Stimulated activated CD4-positive, alpha-beta T cell treated with anti-CD3 and anti-CD28 coated beads, Interleukin-4, amount 100 ng/mL, for 48 hours (primary cell): ENCODE data around the gene SSR4.

Source experiments
- DNase-seq, 2 donors: peaks; one replicate each; pipeline ENCODE4 v3.0.0-alpha.2; 2020; ENCODE audit warnings: low read depth in 2 of 2

Gene SSR4

DNA sequence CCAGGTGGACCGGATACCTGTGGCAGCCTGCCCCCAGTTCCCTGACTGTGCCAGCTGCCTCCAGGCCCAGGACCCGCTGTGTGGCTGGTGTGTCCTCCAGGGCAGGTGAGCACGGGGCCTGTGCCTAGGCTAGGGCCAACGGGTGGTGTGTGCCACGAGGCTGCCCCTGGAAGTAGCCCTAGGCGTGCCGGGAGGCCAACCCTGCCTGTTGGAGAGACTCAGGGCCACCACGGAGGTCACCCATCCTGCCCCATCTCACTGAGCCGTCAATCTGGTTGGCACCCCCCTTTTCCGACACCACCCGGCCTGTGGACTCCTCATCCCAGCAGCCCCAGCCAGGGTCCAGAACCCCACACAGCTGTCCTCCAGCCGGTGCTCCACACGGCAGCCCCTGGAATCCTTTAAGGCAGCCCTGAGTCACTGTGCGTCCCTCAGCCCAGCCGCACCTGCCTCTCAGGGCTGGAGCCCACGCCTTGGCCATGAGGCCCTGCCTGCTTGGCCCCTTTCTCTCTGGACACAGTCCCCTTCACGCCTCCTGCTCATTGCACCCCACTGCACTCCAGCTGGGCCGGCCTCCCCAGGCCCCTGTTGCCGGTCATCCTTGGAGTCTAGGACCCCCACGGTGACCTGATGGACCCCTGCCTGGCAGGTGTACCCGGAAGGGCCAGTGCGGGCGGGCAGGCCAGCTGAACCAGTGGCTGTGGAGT lies 25.2 kb upstream of the SSR4 start:
- DNase-seq: no peak

DNA sequence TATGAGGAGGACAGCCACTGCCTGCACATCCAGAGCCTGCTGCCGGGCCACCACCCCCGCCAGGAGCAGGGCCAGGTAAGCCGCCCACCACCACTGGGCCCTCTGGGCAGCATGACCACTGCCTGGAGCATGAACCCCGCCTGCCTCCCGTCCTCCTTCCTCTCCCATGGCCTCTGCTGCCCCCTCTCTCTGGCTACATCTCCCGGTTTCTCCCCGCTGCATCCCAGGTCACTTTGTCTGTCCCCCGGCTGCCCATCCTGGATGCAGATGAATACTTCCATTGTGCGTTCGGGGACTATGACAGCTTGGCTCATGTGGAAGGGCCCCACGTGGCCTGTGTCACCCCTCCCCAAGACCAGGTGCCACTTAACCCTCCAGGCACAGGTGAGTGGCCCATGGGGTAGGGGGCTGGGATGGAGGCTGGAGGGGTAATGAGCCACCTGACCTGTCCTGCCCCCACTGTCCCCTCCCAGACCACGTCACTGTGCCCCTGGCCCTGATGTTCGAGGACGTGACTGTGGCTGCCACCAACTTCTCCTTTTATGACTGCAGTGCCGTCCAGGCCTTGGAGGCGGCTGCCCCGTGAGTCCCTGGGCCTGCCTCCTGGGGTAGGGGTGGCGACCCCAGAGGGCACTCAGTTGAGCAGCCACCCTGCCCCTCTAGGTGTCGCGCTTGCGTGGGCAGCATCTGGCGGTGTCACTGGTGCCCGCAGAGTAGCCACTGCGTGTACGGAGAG lies 24.4 kb upstream of the SSR4 start:
- no peak for DNase-seq

DNA sequence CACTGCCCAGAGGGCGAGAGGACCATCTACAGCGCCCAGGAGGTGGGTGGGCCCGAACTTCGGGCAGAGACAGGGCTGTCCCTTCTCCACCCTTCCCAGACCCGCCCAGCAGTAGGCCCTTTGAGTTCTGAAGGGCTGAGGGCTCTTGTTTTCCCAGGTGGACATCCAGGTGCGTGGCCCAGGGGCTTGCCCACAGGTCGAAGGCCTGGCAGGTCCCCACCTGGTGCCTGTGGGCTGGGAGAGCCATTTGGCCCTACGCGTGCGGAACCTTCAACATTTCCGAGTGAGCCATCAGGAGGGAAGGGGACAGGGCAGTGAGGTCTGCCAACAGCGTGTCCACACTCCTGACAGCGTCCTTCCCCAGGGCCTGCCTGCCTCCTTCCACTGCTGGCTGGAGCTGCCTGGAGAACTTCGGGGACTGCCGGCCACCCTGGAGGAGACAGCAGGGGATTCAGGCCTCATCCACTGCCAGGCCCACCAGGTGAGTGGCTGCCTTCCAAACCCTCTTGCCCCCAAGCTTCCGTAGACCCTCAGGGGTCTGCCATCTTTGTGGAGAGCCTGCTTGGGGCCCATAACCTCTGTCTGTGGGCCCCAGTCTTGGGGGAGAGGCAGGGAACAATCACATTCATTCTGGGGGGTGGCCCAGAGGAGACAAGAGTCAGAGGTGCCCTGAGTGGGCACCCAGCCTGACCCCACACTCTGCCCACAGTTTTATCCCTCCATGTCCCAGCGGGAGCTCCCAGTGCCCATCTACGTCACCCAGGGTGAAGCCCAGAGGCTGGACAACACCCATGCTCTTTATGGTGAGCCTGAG lies 23.7 kb upstream of the SSR4 start:
- no peak for DNase-seq

DNA sequence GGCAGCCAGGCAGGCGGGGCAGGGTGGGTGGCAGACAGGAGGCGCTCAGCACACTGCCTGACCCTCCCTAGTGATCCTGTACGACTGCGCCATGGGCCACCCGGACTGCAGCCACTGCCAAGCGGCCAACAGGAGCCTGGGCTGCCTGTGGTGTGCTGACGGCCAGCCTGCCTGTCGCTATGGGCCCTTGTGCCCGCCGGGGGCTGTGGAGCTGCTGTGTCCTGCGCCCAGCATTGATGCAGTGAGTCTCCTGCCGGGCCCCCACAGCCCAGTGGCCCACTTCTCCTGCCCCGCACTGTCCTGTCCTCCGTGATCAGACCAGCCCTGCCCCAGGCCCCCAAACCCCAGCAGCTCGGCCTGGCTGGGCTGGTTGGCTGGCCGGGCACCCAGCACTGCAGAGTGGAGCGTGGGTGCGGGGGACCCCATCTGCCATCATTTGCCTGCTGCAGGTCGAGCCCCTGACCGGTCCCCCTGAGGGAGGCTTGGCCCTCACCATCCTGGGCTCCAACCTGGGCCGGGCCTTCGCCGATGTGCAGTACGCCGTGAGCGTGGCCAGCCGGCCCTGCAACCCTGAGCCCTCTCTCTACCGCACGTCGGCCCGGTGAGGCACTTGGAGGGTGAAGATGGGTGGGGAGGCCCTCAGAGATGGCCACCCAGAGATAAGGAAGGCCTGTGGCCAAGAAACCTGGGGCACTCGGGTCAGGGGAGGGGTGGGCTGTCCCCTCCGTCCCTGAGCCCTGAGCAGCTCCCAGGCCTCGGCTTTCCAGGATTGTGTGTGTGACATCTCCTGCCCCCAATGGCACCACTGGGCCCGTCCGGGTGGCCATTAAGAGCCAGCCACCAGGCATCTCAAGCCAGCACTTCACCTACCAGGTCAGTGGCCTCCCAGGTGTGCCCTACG lies 22.8 kb upstream of the SSR4 start:
- DNase-seq: no peak

DNA sequence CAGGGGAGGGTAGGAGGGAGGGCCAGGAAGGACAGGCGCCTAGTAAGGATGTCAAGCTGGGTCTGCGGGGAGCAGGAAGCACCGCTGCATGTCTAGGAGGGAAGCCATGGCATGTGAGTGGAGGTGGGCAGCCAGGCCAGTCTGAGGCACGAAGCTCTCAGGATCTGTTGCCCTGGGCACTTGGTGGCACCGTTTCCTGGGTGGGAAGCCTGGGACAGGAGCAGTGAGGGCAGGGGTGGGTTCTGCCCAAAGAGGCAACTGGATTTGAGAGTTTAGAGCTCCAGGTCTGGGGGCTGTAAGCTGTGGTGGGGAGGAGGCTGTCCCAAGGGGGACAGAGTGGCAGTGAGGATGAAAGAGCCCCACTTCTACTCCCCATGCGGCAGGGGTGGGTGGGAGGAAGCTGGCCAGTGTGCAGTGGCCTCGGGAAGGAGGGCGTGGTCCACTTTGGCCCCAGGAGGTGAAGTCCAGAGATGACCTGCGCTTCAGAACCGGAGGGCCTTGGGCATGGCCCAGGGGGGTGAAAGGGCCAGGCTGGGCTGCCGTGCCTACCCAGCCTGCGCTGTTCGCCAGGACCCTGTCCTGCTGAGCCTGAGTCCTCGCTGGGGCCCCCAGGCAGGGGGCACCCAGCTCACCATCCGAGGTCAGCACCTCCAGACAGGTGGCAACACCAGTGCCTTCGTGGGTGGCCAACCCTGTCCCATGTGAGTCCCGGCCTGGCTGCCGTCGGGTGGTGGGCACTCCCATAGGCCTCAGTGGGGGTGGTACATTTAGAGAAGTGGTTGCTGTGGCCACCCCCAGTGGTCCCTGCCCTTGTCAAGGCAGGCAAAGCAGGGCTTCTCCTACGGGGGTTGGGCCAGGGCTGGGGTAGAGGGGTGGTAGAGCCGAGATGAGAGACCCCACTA lies 21.9 kb upstream of the SSR4 start:
- DNase-seq: no peak

DNA sequence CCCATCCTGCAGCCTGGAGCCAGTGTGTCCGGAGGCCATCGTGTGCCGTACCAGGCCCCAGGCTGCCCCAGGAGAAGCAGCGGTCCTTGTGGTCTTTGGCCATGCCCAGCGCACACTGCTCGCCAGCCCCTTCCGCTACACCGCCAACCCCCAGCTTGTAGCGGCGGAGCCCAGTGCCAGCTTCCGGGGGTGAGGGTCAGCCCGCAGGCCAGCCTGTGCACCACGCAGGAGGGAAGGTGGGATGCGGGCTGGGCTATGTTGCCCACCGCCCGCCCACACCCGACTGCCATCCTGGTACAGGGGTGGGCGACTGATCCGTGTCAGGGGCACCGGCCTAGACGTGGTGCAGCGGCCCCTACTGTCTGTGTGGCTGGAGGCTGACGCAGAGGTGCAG lies 21.3 kb upstream of the SSR4 start:
- no peak for DNase-seq

DNA sequence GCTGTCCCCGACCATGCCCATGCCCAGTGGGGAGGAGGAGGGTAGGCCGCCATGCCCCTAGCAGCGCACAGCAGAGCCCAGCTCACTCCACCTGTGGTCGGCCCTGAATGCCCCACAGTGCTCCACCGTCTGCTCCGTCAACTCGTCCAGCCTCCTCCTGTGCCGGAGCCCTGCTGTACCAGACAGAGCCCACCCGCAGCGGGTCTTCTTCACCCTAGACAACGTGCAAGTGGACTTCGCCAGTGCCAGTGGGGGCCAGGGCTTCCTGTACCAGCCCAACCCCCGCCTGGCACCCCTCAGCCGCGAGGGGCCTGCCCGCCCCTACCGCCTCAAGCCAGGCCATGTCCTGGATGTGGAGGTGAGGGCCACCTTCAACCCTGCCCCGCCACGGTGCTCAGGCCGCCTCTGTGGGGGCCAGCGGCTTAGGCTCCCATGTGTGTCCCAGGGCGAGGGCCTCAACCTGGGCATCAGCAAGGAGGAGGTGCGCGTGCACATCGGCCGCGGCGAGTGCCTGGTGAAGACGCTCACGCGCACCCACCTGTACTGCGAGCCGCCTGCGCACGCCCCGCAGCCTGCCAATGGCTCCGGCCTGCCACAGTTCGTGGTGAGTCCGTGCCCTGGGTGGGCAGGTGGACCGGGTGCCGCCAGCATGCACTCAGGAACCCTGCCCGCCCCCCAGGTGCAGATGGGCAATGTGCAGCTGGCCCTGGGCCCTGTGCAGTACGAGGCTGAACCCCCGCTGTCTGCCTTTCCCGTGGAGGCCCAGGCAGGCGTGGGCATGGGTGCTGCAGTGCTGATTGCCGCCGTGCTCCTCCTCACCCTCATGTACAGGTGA lies 20.5 kb upstream of the SSR4 start:
- DNase-seq: no peak

DNA sequence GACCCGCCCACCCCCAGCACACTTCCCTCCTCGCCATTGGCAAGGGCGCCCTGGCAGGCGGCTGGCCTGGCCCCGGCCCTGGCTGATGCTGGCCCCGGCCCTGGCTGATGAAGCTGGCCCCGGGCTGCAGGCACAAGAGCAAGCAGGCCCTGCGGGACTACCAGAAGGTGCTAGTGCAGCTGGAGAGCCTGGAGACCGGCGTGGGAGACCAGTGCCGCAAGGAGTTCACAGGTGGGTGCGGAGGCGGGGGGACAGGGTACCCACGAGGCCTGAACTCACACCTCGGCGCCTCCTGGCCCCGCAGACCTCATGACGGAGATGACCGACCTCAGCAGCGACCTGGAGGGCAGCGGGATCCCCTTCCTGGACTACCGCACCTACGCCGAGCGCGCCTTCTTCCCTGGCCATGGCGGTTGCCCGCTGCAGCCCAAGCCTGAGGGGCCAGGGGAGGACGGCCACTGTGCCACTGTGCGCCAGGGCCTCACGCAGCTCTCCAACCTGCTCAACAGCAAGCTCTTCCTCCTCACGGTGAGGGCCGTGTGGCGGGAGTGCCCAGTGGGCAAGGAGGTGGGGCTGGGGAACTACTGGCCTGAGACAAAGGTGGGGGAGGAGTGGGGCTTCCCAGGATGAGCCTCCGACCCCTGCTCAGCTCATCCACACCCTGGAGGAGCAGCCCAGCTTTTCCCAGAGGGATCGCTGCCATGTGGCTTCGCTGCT lies 19.7 kb upstream of the SSR4 start:
- DNase-seq: no peak

DNA sequence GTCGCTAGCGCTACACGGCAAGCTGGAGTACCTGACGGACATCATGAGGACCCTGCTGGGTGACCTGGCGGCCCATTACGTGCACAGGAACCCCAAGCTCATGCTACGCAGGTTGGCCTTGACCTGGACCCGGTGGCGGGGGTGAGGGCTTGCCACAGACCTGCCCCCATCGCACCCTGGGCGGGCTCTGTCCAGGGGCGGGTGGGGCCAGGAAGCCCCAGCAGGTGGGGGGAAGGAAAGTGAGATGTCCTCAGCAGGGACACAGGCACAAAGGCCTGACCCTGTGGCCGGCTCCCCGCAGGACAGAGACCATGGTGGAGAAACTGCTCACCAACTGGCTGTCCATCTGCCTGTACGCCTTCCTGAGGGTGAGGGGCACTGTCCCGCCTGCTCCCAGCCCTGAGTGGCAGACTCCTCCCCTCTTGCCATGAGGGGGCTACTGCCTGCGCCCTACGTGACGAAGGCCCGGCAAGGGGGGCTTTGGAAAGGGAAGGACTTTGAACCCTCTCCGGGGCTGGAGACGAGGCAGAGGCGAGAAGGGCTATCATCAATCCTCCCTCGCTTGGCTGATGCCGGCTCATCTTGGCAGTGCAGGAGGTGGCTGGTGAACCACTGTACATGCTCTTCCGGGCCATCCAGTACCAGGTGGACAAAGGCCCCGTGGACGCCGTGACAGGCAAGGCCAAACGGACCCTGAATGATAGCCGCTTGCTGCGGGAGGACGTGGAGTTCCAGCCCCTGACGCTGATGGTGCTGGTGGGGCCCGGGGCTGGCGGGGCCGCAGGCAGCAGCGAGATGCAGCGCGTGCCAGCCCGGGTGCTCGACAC lies 19.0 kb upstream of the SSR4 start:
- no peak for DNase-seq

DNA sequence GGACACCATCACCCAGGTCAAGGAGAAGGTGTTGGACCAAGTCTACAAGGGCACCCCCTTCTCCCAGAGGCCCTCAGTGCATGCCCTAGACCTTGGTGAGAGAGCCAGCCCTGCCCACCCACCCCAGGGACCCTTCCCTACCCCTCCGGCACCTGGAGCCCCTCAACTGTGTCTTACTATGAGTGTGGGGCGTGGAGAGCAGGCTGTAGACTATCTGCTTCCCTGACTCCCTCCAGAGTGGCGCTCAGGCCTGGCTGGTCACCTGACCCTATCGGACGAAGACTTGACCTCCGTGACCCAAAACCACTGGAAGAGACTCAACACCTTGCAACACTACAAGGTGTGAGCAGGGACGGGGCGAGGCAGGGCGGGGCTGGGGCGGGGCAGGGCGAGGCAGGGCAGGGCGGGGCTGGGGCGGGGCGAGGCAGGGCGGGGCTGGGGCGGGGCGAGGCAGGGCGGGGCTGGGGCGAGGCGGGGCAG lies 18.3 kb upstream of the SSR4 start:
- no peak for DNase-seq

DNA sequence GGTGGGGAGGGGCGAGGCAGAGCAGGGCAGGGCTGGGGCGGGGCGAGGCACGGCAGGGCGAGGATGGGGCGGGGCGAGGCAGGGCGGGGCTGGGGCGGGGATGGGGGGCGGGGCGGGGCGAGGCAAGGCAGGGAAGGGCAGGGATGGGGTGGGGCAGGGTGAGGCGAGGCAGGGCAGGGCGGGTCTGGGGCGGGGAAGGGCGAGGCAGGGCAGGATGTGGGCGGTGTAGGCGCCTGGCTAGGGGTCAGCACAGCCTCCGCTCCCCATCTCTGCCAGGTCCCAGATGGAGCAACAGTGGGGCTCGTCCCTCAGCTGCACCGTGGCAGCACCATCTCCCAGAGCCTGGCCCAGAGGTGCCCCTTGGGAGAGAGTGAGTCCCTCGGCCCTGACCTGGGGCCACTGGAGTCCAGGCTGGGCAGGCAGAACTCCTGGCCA lies 17.8 kb upstream of the SSR4 start:
- DNase-seq: no peak

DNA sequence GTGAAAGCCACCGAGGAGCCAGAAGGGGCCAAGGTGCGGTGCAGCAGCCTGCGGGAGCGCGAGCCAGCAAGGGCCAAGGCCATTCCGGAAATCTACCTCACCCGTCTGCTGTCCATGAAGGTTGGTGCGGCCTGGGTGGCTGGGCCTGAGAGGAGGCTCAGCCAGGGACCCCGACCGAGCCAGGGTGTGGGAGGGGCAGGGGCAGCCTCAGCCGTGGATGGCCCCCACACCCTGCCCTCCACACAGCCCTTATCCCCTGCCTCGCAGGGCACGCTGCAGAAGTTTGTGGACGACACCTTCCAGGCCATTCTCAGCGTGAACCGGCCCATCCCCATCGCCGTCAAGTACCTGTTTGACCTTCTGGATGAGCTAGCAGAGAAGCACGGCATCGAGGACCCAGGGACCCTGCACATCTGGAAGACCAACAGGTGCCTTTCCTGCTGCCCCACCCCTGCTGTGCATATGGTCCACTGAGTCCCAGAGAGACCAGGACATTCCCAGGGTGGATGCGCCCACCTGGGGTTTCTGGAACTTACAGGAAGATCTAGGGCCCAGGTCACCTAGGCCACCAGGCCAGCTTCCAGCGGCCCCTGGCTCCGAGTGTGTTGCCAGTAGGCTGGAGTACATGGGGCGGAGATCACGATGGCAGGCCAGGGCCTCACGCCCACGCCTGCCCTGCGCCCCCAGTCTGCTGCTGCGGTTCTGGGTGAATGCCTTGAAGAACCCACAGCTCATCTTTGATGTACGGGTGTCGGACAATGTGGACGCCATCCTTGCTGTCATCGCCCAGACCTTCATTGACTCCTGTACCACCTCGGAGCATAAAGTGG lies 17.0 kb upstream of the SSR4 start:
- DNase-seq: no peak

DNA sequence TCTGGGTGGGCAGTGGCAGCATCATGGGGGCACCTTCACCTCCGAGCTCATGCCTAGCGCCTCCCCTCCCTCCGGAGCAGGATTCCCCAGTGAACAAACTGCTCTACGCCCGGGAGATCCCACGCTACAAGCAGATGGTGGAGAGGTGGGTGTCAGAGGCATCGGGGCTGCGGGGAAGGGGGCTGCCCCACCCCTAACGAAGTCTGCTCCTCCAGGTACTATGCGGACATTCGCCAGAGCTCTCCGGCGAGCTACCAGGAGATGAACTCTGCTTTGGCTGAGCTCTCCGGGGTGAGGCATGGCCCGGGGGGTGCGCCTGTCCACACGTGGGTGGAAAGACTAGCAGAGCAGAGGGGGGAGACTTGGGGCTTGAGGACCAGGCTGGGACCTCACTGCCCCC lies 16.3 kb upstream of the SSR4 start:
- DNase-seq: no peak

DNA sequence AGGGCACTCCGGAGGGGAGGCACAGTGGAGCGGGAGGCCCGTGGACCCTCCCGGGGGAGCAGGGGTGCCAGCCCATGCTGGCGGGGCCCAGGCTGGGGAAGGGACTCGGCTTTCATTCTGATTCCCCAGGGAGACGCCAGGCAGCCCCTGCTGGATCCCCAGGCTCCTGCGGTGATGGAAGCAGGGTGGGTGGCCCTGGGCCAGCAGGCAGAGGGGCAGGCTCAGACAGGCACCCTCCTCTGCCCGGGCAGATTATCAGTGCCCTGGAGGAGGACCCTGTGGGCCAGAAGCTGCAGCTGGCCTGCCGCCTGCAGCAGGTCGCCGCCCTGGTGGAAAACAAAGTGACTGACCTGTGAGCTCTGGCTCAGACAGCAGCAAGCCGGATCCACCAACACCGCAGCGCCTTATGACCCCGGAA lies 15.8 kb upstream of the SSR4 start:
- no peak for DNase-seq

DNA sequence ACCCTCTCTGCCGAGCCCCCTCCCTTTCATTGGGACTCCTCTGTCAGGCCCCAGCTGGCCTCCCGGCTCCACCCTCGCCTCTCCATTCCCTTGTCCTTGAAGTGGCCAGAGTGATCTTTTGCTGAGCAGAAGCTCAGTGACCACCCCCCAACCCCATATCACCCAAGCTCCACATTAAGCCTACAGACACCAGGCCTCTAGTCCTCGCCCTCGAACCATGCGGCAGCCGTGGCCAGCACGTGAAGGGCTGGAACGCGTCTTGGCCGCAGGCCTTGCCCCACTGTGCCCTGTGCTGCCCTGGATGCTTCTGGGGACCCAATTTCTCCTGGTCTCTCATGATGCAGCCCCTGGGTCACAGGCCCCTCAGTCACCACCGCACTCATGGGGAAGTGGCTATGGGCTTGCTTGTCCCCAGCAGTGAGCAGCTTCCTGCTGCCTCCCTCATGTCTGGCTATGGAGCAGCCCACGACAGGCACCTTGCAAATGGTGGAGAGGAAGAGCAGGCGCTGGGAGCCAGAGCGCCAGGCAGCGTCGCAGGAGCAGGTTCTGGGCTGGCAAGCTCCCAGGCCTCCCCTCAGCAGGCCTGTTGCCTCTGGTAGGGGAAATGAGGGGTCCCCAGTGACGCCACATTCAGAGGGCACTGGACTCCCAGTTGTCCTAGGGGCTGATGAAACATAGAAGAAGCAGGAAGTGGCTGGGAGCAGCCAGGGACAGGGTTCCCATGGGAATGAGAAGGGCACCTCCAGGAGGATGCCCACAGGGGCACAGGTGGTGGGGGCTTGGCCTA lies 14.4 kb upstream of the SSR4 start:
- no peak for DNase-seq
